HEK293 (cell line): ENCODE measurements around the gene CADM1.

ENCODE experiments used
- CTCF ChIA-PET: fragments of 350-600 bp; formaldehyde crosslinking; extraction: SDS; loops from one replicate; lab custom pipeline; 2021; ENCODE audit warnings: antibody characterized with exemption; lab: Yijun Ruan, JAX
- POLR2A ChIA-PET: fragments of 300-600 bp; formaldehyde crosslinking; extraction: SDS; loops from one replicate; lab custom pipeline; 2020; ENCODE audit warnings: antibody characterized with exemption, inconsistent platforms; lab: Yijun Ruan, JAX
- H3K27ac ChIP-seq: fragments of 200-500 bp; sonication (Bioruptor generic); 2 replicates; pipeline ENCODE4 v1.5.1; 2014; ENCODE audit warnings: low read depth, low read length, control low read depth, inconsistent platforms; ENCODE audit errors: extremely low read depth
- H3K36me3 ChIP-seq, 2 experiments: fragments of 200-500 bp in 1 of 2; sonication (Bioruptor generic) in 1 of 2; 1 replicate in 1 of 2; 2 replicates in 1 of 2; pipeline ENCODE4 v1.5.1; 2014 to 2017; ENCODE audit warnings: inconsistent platforms in 2 of 2, low read length in 2 of 2; ENCODE audit not compliant: control insufficient read depth in 2 of 2, insufficient read depth in 1 of 2
- H3K4me1 ChIP-seq: fragments of 200-500 bp; sonication (Bioruptor generic); 2 replicates; pipeline ENCODE4 v1.5.1; 2014; ENCODE audit warnings: mild to moderate bottlenecking, low read length, inconsistent platforms; ENCODE audit not compliant: control insufficient read depth, insufficient read depth
- H3K4me3 ChIP-seq: 2 replicates; pipeline ENCODE4 v1.5.1; 2011; ENCODE audit warnings: low read depth, mild to moderate bottlenecking, control low read depth, low read length, moderate library complexity
- H3K9me3 ChIP-seq: fragments of 200-500 bp; sonication (Bioruptor generic); 2 replicates; pipeline ENCODE4 v1.5.1; 2014; ENCODE audit warnings: low read depth, low read length, inconsistent platforms; ENCODE audit not compliant: control insufficient read depth, insufficient read depth
- GLI2 ChIP-seq: fragments of 450-650 bp; formaldehyde crosslinking; IDR thresholded peaks from 2 replicates; pipeline ENCODE4; 2017; ENCODE audit warnings: missing biosample characterization, missing genetic modification characterization, low read depth, borderline replicate concordance
- GLI4 ChIP-seq: fragments of 450-650 bp; formaldehyde crosslinking; IDR thresholded peaks from 2 replicates; pipeline ENCODE4 v1.5.1; 2016; ENCODE audit warnings: missing biosample characterization, missing genetic modification characterization
- IKZF3 ChIP-seq: fragments of 450-650 bp; IDR thresholded peaks from 2 replicates; pipeline ENCODE4 v1.5.0; 2018; ENCODE audit warnings: missing biosample characterization, mild to moderate bottlenecking, missing genetic modification characterization, moderate library complexity
- MEIS1 ChIP-seq: sonication (generic); formaldehyde crosslinking; IDR thresholded peaks from 2 replicates; pipeline ENCODE4 v1.8.1; 2022; ENCODE audit warnings: missing genetic modification reagents, mild to moderate bottlenecking, borderline replicate concordance
- TCF7L2 ChIP-seq: IDR thresholded peaks from 2 replicates; pipeline ENCODE4 v1.6.1; 2011; ENCODE audit warnings: low read depth, mild to moderate bottlenecking, inconsistent platforms, low read length, moderate library complexity, borderline replicate concordance
- WT1 ChIP-seq: fragments of 450-650 bp; formaldehyde crosslinking; IDR thresholded peaks from 2 replicates; pipeline ENCODE4 v1.5.1; 2016; ENCODE audit warnings: missing biosample characterization, missing genetic modification characterization
- ZBTB7A ChIP-seq: fragments of 450-650 bp; formaldehyde crosslinking; IDR thresholded peaks from 2 replicates; pipeline ENCODE4 v1.5.1; 2016; ENCODE audit warnings: low read depth, missing biosample characterization, missing genetic modification characterization
- ZNF157 ChIP-seq: fragments of 450-650 bp; formaldehyde crosslinking; IDR thresholded peaks from 2 replicates; pipeline ENCODE4 v1.5.1; 2016; ENCODE audit warnings: missing biosample characterization, missing genetic modification characterization
- ZNF174 ChIP-seq: fragments of 450-650 bp; formaldehyde crosslinking; IDR thresholded peaks from 2 replicates; pipeline ENCODE4 v1.5.0; 2017; ENCODE audit warnings: missing biosample characterization, mild to moderate bottlenecking, missing genetic modification characterization
- ZNF202 ChIP-seq: fragments of 450-650 bp; formaldehyde crosslinking; IDR thresholded peaks from 2 replicates; pipeline ENCODE4 v1.5.1; 2016; ENCODE audit warnings: missing biosample characterization, missing genetic modification characterization, borderline replicate concordance
- ZNF324 ChIP-seq: fragments of 450-650 bp; formaldehyde crosslinking; IDR thresholded peaks from 2 replicates; pipeline ENCODE4 v1.5.1; 2016; ENCODE audit warnings: missing biosample characterization, missing genetic modification characterization
- ZNF341 ChIP-seq: fragments of 450-650 bp; formaldehyde crosslinking; IDR thresholded peaks from 2 replicates; pipeline ENCODE4; 2016; ENCODE audit warnings: low read depth, missing biosample characterization, missing genetic modification characterization
- ZNF48 ChIP-seq: fragments of 450-650 bp; formaldehyde crosslinking; IDR thresholded peaks from 2 replicates; pipeline ENCODE4 v1.5.1; 2016; ENCODE audit warnings: missing biosample characterization, missing genetic modification characterization
- ZNF521 ChIP-seq: fragments of 450-650 bp; formaldehyde crosslinking; IDR thresholded peaks from 2 replicates; pipeline ENCODE4 v1.5.1; 2017; ENCODE audit warnings: missing biosample characterization, mild to moderate bottlenecking, missing genetic modification characterization
- ZNF600 ChIP-seq: fragments of 450-650 bp; formaldehyde crosslinking; IDR thresholded peaks from 2 replicates; pipeline ENCODE4 v1.5.1; 2016; ENCODE audit warnings: missing biosample characterization, missing genetic modification characterization
- ZNF610 ChIP-seq: fragments of 450-650 bp; formaldehyde crosslinking; IDR thresholded peaks from 2 replicates; pipeline ENCODE4 v1.5.1; 2016; ENCODE audit warnings: missing biosample characterization, missing genetic modification characterization, borderline replicate concordance
- ZNF629 ChIP-seq: fragments of 450-650 bp; formaldehyde crosslinking; IDR thresholded peaks from 2 replicates; pipeline ENCODE4 v1.5.1; 2017; ENCODE audit warnings: missing biosample characterization, missing genetic modification characterization
- ZNF701 ChIP-seq: fragments of 450-650 bp; formaldehyde crosslinking; IDR thresholded peaks from 2 replicates; pipeline ENCODE4 v1.5.1; 2016; ENCODE audit warnings: missing biosample characterization, missing genetic modification characterization
- ZNF768 ChIP-seq: fragments of 450-650 bp; formaldehyde crosslinking; IDR thresholded peaks from 2 replicates; pipeline ENCODE4 v1.5.1; 2018; ENCODE audit warnings: missing biosample characterization, mild to moderate bottlenecking, missing genetic modification characterization
- ZNF792 ChIP-seq: fragments of 450-650 bp; formaldehyde crosslinking; IDR thresholded peaks from 2 replicates; pipeline ENCODE4 v1.5.1; 2016; ENCODE audit warnings: missing biosample characterization, missing genetic modification characterization
- ZNF830 ChIP-seq: fragments of 450-650 bp; IDR thresholded peaks from 2 replicates; pipeline ENCODE4 v1.5.0; 2018; ENCODE audit warnings: missing biosample characterization, missing genetic modification characterization, low read depth, mild to moderate bottlenecking, moderate library complexity
- ZSCAN30 ChIP-seq: fragments of 450-650 bp; IDR thresholded peaks from 2 replicates; pipeline ENCODE4 v1.5.1; 2018; ENCODE audit warnings: missing biosample characterization, mild to moderate bottlenecking, missing genetic modification characterization, moderate library complexity
- TF ChIP-seq, protein P1 (sequence below): fragments of 450-650 bp; formaldehyde crosslinking; IDR thresholded peaks from 2 replicates; pipeline ENCODE4 v1.5.1; 2016; ENCODE audit warnings: missing biosample characterization, missing genetic modification characterization
- TF ChIP-seq, protein P2 (sequence below): fragments of 450-650 bp; formaldehyde crosslinking; IDR thresholded peaks from 2 replicates; pipeline ENCODE4 v1.5.1; 2016; ENCODE audit warnings: missing biosample characterization, missing genetic modification characterization
- TF ChIP-seq, protein P3 (sequence below): fragments of 450-650 bp; formaldehyde crosslinking; IDR thresholded peaks from 2 replicates; pipeline ENCODE4 v1.5.1; 2016; ENCODE audit warnings: missing biosample characterization, missing genetic modification characterization
- TF ChIP-seq, protein P4 (sequence below): fragments of 450-650 bp; formaldehyde crosslinking; IDR thresholded peaks from 2 replicates; pipeline ENCODE4 v1.5.1; 2017; ENCODE audit warnings: missing biosample characterization, missing genetic modification characterization
- TF ChIP-seq, protein P5 (sequence below): fragments of 450-650 bp; formaldehyde crosslinking; IDR thresholded peaks from 2 replicates; pipeline ENCODE4 v1.5.1; 2016; ENCODE audit warnings: missing biosample characterization, missing genetic modification characterization

The CADM1 gene

DNA sequence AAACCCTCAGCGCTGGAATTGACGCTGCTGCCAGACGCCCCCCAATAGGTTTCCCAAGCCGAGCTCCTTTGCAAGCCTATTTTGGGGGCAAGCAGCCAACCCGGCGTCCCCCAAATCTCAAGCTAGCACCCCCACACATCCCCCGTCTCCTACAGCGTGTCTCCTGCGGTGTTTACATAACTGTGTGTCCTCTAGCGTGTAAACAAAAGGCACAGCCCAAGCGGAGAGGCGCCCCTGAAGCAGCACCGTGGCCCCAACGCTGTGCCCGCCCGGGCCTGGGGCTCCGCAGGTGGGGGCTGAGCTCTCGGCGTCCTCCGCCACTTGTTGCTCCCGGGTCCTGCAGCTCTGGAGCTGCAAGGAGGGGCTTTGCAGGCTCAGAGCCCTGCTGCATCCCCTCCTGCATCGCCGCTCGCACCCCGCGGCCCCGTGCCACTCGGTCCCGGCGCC is 1.6 kb downstream of the CADM1 start (continued):
- TF ChIP-seq, protein P1, sequence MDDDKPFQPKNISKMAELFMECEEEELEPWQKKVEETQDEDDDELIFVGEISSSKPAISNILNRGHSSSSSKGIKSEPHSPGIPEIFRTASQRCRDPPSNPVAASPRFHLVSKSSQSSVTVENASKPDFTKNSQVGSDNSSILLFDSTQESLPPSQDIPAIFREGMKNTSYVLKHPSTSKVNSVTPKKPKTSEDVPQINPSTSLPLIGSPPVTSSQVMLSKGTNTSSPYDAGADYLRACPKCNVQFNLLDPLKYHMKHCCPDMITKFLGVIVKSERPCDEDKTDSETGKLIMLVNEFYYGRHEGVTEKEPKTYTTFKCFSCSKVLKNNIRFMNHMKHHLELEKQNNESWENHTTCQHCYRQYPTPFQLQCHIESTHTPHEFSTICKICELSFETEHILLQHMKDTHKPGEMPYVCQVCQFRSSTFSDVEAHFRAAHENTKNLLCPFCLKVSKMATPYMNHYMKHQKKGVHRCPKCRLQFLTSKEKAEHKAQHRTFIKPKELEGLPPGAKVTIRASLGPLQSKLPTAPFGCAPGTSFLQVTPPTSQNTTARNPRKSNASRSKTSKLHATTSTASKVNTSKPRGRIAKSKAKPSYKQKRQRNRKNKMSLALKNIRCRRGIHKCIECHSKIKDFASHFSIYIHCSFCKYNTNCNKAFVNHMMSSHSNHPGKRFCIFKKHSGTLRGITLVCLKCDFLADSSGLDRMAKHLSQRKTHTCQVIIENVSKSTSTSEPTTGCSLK (tag by site-specific recombination) = no peak
- TF ChIP-seq, protein P2, sequence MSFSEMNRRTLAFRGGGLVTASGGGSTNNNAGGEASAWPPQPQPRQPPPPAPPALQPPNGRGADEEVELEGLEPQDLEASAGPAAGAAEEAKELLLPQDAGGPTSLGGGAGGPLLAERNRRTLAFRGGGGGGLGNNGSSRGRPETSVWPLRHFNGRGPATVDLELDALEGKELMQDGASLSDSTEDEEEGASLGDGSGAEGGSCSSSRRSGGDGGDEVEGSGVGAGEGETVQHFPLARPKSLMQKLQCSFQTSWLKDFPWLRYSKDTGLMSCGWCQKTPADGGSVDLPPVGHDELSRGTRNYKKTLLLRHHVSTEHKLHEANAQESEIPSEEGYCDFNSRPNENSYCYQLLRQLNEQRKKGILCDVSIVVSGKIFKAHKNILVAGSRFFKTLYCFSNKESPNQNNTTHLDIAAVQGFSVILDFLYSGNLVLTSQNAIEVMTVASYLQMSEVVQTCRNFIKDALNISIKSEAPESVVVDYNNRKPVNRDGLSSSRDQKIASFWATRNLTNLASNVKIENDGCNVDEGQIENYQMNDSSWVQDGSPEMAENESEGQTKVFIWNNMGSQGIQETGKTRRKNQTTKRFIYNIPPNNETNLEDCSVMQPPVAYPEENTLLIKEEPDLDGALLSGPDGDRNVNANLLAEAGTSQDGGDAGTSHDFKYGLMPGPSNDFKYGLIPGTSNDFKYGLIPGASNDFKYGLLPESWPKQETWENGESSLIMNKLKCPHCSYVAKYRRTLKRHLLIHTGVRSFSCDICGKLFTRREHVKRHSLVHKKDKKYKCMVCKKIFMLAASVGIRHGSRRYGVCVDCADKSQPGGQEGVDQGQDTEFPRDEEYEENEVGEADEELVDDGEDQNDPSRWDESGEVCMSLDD (tag by site-specific recombination) = 0 out of 2 replicates have a peak, but pooled peaks have one; percentile 21
- TF ChIP-seq ZNF792 (tag by site-specific recombination) (0 out of 2 replicates have a peak, but pooled peaks have one; percentile 10), ZNF48 (tag by site-specific recombination) (no peak), GLI2 (tag by site-specific recombination) (no peak), ZNF701 (tag by site-specific recombination) (no peak), ZNF174 (tag by site-specific recombination) (no peak)
- TF ChIP-seq, protein P3, sequence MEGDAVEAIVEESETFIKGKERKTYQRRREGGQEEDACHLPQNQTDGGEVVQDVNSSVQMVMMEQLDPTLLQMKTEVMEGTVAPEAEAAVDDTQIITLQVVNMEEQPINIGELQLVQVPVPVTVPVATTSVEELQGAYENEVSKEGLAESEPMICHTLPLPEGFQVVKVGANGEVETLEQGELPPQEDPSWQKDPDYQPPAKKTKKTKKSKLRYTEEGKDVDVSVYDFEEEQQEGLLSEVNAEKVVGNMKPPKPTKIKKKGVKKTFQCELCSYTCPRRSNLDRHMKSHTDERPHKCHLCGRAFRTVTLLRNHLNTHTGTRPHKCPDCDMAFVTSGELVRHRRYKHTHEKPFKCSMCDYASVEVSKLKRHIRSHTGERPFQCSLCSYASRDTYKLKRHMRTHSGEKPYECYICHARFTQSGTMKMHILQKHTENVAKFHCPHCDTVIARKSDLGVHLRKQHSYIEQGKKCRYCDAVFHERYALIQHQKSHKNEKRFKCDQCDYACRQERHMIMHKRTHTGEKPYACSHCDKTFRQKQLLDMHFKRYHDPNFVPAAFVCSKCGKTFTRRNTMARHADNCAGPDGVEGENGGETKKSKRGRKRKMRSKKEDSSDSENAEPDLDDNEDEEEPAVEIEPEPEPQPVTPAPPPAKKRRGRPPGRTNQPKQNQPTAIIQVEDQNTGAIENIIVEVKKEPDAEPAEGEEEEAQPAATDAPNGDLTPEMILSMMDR = no peak

DNA sequence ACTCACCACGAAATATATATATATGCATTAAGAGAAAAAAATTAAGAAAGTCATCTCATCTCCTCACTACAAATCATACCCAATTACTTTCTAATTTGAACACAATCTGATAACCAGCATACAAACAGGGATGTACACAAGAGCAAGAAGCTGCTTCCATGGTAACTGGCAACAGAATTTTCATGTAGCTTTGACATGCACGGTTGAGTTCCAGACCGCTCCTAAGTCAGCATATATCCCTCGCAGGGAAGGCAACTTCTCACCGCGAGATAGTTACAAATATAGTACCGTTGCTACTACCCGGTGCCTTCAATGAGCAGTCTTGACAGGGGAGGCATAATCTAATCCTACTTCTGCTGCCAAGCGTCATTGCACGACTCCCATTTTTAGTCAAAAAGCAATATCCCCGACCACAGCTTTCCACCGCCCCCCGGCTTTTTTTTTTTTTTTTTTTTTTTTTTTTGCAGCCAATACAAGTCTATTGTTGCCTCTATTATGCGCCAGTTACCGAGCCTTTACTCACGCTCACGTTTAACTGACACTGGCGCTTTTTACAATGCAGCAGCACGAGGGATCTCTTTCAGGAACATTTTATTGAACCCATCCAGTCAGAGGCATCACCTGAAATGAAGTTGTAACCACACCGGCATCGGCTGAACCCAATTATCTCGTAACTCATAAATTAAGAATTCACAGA is 2.2 kb downstream of the CADM1 start:
- H3K4me3 ChIP-seq = peak overlapping the region; percentile 59
- no peaks in the 10 kb centered on the region for H3K9me3 ChIP-seq
- ChIA-PET POLR2A (interaction anchor here (0.6 to 2.1 kb wide), 8 partner anchors 9 to 174 kb away, joined by 3 to 10 read pairs (median 4); no protein-coding TSS in a partner anchor), CTCF (interaction anchor here (0.6 to 1.7 kb wide), 12 partner anchors 9 to 760 kb away, joined by 3 to 6 read pairs (median 3); no protein-coding TSS in a partner anchor)
- H3K27ac ChIP-seq = peak overlapping the region; percentile 92; the same call in 1 of the 2 replicates
- H3K4me1 ChIP-seq = peaks cover 17% of the 10 kb centered on the region; the same call in 1 of the 2 replicates
- no peaks in the 10 kb centered on the region for H3K36me3 ChIP-seq
- TF ChIP-seq ZNF157 (tag by site-specific recombination) = no peak
- TF ChIP-seq, protein P4, sequence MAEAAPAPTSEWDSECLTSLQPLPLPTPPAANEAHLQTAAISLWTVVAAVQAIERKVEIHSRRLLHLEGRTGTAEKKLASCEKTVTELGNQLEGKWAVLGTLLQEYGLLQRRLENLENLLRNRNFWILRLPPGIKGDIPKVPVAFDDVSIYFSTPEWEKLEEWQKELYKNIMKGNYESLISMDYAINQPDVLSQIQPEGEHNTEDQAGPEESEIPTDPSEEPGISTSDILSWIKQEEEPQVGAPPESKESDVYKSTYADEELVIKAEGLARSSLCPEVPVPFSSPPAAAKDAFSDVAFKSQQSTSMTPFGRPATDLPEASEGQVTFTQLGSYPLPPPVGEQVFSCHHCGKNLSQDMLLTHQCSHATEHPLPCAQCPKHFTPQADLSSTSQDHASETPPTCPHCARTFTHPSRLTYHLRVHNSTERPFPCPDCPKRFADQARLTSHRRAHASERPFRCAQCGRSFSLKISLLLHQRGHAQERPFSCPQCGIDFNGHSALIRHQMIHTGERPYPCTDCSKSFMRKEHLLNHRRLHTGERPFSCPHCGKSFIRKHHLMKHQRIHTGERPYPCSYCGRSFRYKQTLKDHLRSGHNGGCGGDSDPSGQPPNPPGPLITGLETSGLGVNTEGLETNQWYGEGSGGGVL = no peak
- no peak for TF ChIP-seq ZNF521 (tag by site-specific recombination)
- no peak for TF ChIP-seq MEIS1 (CRISPR knock-in tag)
- TF ChIP-seq GLI4 (tag by site-specific recombination) = no peak
- no peak for TF ChIP-seq ZBTB7A (tag by site-specific recombination)
- TF ChIP-seq ZNF610 (tag by site-specific recombination) = no peak; the same call in 1 of the 2 replicates
- 0 out of 2 replicates have a peak, but pooled peaks have one; percentile 39 for TF ChIP-seq WT1 (tag by site-specific recombination)
- no peak for TF ChIP-seq ZNF830 (tag by site-specific recombination)
- TF ChIP-seq, protein P5, sequence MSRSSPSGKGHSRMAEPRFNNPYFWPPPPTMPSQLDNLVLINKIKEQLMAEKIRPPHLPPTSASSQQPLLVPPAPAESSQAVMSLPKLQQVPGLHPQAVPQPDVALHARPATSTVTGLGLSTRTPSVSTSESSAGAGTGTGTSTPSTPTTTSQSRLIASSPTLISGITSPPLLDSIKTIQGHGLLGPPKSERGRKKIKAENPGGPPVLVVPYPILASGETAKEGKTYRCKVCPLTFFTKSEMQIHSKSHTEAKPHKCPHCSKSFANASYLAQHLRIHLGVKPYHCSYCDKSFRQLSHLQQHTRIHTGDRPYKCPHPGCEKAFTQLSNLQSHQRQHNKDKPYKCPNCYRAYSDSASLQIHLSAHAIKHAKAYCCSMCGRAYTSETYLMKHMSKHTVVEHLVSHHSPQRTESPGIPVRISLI = peak; percentile 89
- no peak for TF ChIP-seq ZSCAN30 (tag by site-specific recombination)
- TF ChIP-seq ZNF768 = no peak
- TF ChIP-seq ZNF629 (tag by site-specific recombination) = no peak
- TF ChIP-seq IKZF3 (tag by site-specific recombination) = no peak
- TF ChIP-seq ZNF600 = peak; percentile 63; the same call in 1 of the 2 replicates
- no peak for TF ChIP-seq ZNF324 (tag by site-specific recombination)
- no peak for TF ChIP-seq TCF7L2
- TF ChIP-seq ZNF202 (tag by site-specific recombination) = no peak
- TF ChIP-seq ZNF341 (tag by site-specific recombination) = no peak
